Muscle of leg (tissue), 11 donors: ENCODE results near the gene IGF1R. TPM values are rescaled to one million over a fixed set of nuclear protein-coding genes. Genes with fewer than 3 reads are reported as not detected.

Experiments used
- DNase-seq: peaks from one replicate; pipeline ENCODE4 v3.0.0; 2013
- H3K27ac ChIP-seq: one replicate; pipeline ENCODE4 v1.5.1; 2013; ENCODE audit warnings: mild to moderate bottlenecking, low read length, control low read depth
- H3K27me3 ChIP-seq: one replicate; pipeline ENCODE4 v1.6.1; 2013; ENCODE audit warnings: low read length; ENCODE audit not compliant: control insufficient read depth, insufficient read depth
- H3K36me3 ChIP-seq: one replicate; pipeline ENCODE4 v1.6.1; 2013; ENCODE audit warnings: low read length; ENCODE audit not compliant: control insufficient read depth, insufficient read depth
- H3K4me1 ChIP-seq: one replicate; pipeline ENCODE4 v1.6.1; 2013; ENCODE audit warnings: low read length; ENCODE audit not compliant: control insufficient read depth, insufficient read depth
- H3K4me3 ChIP-seq: one replicate; pipeline ENCODE4 v1.5.1; 2013; ENCODE audit warnings: low read length, control low read depth
- H3K9me3 ChIP-seq: replicated peaks from 2 replicates; pipeline ENCODE4 v1.6.1; 2013; ENCODE audit warnings: low read depth, low read length; ENCODE audit not compliant: control insufficient read depth
- WGBS: methylation state at CpG from one replicate; pipeline ENCODE4 v1.1.5; 2013; ENCODE audit warnings: missing lambda C conversion rate; ENCODE audit not compliant: insufficient coverage; 5-methylcytosine and 5-hydroxymethylcytosine counted together
- polyA plus RNA-seq, 8 donors: library from polyadenylated mRNA; unstranded; fragments of 120-200 nt; gene quantifications; one replicate each; pipeline versions ENCODE4 v1.2.1 to v1.2.3, GENCODE V29; 2013; ENCODE audit warnings: inconsistent platforms in 1 of 8, low replicate concordance in 1 of 8; ENCODE audit not compliant: insufficient read length in 8 of 8, insufficient read depth in 1 of 8
- total RNA-seq: library from RNA; stranded (reverse); fragments of 120-200 nt; gene quantifications from one replicate; pipeline ENCODE4 v1.2.4, GENCODE V29; 2013

The IGF1R gene
- total and polyA plus RNA-seq, 9 donors = 13.0 to 19.7 (median 18.3) TPM

DNA sequence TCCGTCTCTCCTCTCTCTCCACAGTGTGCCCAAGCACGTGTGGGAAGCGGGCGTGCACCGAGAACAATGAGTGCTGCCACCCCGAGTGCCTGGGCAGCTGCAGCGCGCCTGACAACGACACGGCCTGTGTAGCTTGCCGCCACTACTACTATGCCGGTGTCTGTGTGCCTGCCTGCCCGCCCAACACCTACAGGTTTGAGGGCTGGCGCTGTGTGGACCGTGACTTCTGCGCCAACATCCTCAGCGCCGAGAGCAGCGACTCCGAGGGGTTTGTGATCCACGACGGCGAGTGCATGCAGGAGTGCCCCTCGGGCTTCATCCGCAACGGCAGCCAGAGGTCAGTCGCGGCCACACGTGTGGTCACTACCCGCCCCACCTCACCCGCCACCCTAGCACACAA lies 243.0 kb downstream of the IGF1R start:
- 96% methylated on average over 28 of the region's 31 CpGs for WGBS
- no peaks in the 10 kb centered on the region for H3K27me3 ChIP-seq
- no peak overlapping the region for H3K4me3 ChIP-seq
- peaks cover 15% of the 10 kb centered on the region for H3K36me3 ChIP-seq
- no peaks in the 10 kb centered on the region for H3K4me1 ChIP-seq
- no peaks in the 10 kb centered on the region for H3K9me3 ChIP-seq
- H3K27ac ChIP-seq = no peak overlapping the region
- DNase-seq = no peak

DNA sequence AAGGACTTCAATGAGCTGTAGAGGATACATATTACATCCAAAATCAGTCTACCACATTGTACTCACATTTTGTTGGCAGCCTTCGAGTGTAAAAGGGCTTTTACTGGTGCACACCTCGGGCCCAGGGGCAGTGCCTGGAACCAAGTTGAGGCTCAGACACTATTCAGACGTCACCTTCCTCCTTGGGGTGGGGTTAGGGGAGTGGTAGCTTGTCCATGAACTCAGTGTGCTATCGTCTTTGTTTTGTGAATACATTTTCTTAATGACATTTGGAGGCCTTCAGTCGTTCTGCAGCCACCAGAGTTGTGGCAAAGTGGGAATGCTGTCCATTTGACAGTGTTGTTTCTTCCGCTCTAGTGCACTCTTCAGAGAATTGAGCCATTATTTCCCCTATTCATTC lies 245.1 kb downstream of the IGF1R start:
- no peak overlapping the region for H3K4me3 ChIP-seq
- H3K36me3 ChIP-seq = peaks cover 28% of the 10 kb centered on the region
- H3K27me3 ChIP-seq = no peaks in the 10 kb centered on the region
- H3K9me3 ChIP-seq = no peaks in the 10 kb centered on the region
- no peak for DNase-seq
- no peaks in the 10 kb centered on the region for H3K4me1 ChIP-seq
- WGBS = 75% methylated on average over 3 of the region's 6 CpGs
- H3K27ac ChIP-seq = no peak overlapping the region

DNA sequence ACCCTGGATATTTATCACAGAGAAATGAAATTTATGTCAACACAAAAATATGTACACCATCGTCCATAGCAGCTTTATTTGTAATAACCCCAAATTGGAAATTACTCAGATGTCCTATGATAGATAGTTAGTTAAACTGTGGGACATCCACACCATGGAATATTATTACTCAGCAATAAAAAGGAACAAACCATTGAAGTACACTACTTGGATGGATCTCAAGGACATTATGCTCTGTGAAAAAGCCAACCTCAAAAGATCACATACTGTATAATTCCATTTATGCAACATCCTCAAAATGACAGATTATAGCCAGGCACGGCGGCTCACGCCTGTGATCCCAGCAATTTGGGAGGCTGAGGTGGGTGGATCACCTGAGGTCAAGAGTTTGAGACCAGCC lies 246.0 kb downstream of the IGF1R start:
- Histone ChIP-seq H3K4me1 (no peaks in the 10 kb centered on the region), H3K9me3 (no peaks in the 10 kb centered on the region), H3K27me3 (no peaks in the 10 kb centered on the region), H3K36me3 (peaks cover 28% of the 10 kb centered on the region), H3K27ac (no peak overlapping the region), H3K4me3 (no peak overlapping the region)
- 100% methylated on average over 3 of the region's 4 CpGs for WGBS
- no peak for DNase-seq

DNA sequence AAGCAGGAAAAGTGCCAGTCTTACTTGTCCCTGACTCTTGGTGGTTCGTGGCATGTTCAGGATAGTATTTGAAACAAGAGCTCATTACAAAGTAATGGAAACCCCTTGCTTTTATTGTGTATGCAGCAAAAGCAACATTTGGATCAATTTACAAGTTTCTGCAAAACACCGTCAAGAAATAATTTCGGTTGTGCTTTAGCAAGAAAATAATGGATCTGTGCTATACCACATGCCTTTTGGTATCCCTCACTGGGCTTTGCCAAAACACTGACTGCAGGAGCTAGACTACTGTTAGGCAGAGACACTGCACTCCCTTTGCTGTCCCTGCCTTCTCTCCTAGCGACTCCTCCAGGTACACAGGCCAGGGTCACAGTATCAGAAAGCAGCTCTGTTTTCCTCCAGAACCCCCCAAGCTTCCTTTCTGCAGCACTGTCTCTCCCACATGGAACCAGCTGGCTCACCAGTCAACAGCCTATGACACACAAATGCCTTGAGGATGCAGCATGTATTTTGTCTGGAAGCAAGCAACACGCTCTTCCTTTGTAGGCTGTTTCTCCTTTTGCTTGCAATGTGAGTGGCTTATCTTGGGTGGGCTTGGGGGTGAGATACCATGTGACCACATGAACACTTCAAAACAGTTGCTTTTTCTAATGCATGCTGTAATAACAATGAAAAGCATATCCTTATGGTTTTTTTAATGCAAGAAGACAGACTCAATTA lies 247.8 kb downstream of the IGF1R start:
- H3K36me3 ChIP-seq = peaks cover 31% of the 10 kb centered on the region
- no peak overlapping the region for H3K27ac ChIP-seq
- no peaks in the 10 kb centered on the region for H3K9me3 ChIP-seq
- DNase-seq = no peak
- H3K4me3 ChIP-seq = no peak overlapping the region
- 88% methylated on average over 4 of the region's 5 CpGs for WGBS
- H3K4me1 ChIP-seq = no peaks in the 10 kb centered on the region
- no peaks in the 10 kb centered on the region for H3K27me3 ChIP-seq

DNA sequence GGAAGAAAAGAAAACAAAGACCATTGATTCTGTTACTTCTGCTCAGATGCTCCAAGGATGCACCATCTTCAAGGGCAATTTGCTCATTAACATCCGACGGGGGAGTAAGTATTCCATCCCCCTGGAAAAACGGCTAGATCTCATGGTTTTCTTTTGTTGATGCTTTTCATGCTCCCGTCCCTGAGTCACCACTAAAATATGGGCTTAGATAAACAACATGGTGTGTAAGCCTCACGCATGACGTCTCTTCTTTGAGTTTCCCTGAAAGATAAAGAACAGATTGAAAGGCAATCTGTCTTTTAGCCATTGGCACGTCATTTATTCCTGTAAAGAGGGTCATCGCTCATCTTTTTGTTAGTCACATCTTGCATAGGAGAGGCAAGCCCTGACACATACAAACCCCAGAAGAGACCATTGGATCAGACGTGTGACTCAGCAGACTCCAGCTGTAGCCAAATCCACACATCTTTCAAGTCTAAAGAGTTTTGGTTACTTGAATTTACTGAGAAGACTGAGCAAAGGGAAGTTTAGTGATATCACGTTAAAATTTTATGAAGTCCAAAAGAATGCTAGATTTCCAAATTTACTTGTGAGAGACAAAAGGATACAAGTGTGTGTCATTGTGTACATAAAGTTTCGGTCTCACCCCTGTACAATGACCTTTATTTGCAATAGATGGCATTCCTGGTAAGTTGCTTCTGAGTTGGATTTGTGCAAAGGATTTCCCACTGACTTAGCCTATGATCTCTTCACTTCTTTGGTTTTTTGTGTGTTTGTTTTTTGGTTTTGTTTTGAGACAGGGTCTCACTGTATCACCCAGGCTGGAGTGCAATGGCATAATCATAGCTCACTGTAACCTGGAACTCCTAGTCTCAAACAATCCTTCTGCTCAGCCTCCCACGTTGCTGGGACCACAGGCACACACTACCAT lies 248.7 kb downstream of the IGF1R start:
- no peak for DNase-seq
- WGBS = 94% methylated on average over 5 of the region's 12 CpGs
- H3K4me1 ChIP-seq = no peaks in the 10 kb centered on the region
- H3K9me3 ChIP-seq = no peaks in the 10 kb centered on the region
- no peak overlapping the region for H3K27ac ChIP-seq
- no peak overlapping the region for H3K4me3 ChIP-seq
- H3K36me3 ChIP-seq = peaks cover 25% of the 10 kb centered on the region
- H3K27me3 ChIP-seq = no peaks in the 10 kb centered on the region

DNA sequence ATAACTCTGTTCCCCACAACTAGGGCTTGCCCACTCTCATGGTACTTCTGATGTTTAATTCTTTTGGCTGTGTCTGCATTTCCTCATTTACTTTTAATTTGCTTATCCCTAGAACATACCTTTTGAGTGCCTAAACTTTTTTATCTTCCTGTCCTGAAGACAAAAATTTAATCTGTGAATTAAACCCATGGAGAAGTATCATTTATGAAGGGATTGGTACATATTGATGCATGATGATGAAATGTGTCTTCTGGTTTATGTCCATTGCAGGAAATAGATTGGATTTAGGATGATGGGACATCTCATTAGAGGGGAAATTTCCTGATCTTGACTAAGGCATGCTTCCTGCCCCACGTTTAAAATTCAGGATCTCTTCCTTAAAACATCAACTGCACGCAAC lies 249.8 kb downstream of the IGF1R start:
- Histone ChIP-seq H3K27me3 (no peaks in the 10 kb centered on the region), H3K27ac (no peak overlapping the region), H3K4me1 (no peaks in the 10 kb centered on the region), H3K36me3 (peaks cover 21% of the 10 kb centered on the region), H3K9me3 (no peaks in the 10 kb centered on the region), H3K4me3 (no peak overlapping the region)
- no CpG with 5 or more reads among the region's 2 CpGs for whole genome bisulfite sequencing
- DNase-seq = no peak

DNA sequence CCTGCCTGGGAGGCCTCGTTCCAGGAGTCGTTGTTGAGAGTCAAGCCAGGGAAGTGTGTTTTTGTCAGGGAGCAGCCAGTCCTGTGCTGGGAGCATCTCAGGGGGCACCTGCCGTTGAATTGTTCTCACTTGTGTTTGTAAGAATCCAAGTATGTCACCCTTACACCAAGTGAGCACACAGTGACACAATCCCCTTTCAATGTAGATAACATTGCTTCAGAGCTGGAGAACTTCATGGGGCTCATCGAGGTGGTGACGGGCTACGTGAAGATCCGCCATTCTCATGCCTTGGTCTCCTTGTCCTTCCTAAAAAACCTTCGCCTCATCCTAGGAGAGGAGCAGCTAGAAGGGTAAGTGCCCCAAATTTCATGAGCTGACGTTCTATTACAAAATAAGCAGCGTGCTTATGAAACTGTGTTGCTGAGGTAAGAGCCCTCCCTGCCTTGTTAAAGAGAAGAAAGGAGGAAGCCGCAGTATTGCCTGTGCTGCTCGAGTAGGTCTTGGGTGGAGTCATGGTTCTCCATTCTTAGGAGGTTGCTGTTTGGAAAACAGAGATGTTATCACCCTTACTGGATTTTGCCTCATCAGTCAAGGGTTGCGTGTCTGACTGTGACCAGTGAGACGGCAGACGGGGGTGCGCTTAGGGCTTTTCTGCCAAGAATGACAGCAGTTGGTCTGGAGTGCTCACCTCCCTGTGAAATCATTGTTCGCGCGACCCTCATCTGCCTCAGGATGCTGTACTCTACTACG lies 251.1 kb downstream of the IGF1R start:
- WGBS = 80% methylated on average over 10 of the region's 20 CpGs
- no peak for DNase-seq
- H3K27me3 ChIP-seq = no peaks in the 10 kb centered on the region
- peaks cover 21% of the 10 kb centered on the region for H3K36me3 ChIP-seq
- no peak overlapping the region for H3K27ac ChIP-seq
- no peak overlapping the region for H3K4me3 ChIP-seq
- no peaks in the 10 kb centered on the region for H3K9me3 ChIP-seq
- H3K4me1 ChIP-seq = no peaks in the 10 kb centered on the region

DNA sequence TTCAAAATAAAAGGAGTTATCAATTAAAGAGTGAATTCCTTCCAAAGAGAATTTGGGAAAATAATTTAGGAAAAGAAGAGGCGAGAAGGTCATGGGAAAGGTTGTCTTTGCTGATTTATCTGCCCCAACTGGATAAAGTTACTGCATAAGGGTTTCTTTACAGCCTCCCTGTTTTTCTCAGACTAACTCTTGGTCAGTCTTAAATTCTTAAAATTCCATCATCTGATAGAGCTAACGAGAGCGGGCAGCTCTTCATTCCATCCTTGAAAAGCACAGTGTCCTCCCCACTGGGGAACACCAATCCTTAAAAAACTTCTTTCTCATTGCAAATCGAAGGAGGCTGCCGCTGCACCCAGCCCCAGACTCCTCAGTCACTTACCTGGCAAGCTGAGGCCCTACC lies 252.0 kb downstream of the IGF1R start:
- WGBS = no CpG with 5 or more reads among the region's 5 CpGs
- Histone ChIP-seq H3K27ac (no peak overlapping the region), H3K9me3 (no peaks in the 10 kb centered on the region)

DNA sequence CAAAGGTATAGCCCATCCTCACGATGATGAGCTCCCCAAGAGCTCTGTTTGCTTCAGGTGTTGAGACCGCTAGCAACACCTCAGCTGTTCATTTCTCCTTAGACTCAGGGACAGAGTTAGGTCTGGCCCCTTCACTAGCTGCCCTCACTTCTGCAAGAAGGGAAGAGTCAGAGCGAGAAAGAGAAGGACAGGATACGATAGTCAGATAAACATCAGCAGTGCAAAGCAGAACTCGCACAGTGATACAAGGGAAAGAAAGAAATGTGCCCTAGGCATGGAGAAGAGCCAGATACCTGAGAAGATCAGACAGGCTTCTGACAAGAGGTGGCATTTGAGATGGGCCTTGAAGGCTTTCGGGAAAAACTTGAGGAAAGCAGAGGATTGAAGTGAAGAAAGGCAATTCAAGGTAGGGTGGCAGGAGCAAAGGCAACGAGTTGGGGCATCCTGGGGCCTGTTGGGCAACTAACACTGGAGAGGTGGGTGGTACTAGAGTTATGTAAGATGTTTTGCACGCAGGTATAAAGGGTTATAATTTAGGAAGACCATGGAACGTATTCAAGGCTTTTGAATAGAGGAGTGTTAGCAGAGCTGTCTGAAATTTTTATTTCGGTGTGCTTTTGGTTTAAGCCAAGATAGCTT lies 253.2 kb downstream of the IGF1R start:
- Histone ChIP-seq H3K27ac (no peak overlapping the region), H3K27me3 (no peaks in the 10 kb centered on the region), H3K4me3 (no peak overlapping the region), H3K4me1 (peaks cover under 1% of the 10 kb centered on the region), H3K9me3 (no peaks in the 10 kb centered on the region), H3K36me3 (peaks cover 14% of the 10 kb centered on the region)
- DNase-seq = no peak
- WGBS = 83% methylated on average over 8 of the region's 10 CpGs

More for the DNA sequence above, 252.0 kb downstream of the IGF1R start:
- H3K36me3 ChIP-seq = peaks cover 20% of the 10 kb centered on the region
- no peak for DNase-seq
- H3K4me1 ChIP-seq = no peaks in the 10 kb centered on the region
- H3K27me3 ChIP-seq = no peaks in the 10 kb centered on the region
- no peak overlapping the region for H3K4me3 ChIP-seq
